Esophagus squamous epithelium (tissue), 4 donors: Measurements from ENCODE around the gene MYO1B.

Experiments
- CTCF ChIP-seq, 6 experiments: fragments of 450-650 bp in 4 of 6; fragments of 200-600 bp in 2 of 6; sonication (generic) in 2 of 6; IDR thresholded peaks; one replicate each; pipeline ENCODE4 v1.5.1; 2016 to 2019; ENCODE audit warnings: antibody characterized with exemption in 6 of 6, mild to moderate bottlenecking in 4 of 6, moderate library complexity in 4 of 6
- POLR2A ChIP-seq, 4 donors: fragments of 450-650 bp; IDR thresholded peaks; one replicate each; pipeline ENCODE4 v1.6.1; 2017; ENCODE audit warnings: antibody characterized with exemption in 4 of 4, mild to moderate bottlenecking in 4 of 4, moderate library complexity in 3 of 4

DNA sequence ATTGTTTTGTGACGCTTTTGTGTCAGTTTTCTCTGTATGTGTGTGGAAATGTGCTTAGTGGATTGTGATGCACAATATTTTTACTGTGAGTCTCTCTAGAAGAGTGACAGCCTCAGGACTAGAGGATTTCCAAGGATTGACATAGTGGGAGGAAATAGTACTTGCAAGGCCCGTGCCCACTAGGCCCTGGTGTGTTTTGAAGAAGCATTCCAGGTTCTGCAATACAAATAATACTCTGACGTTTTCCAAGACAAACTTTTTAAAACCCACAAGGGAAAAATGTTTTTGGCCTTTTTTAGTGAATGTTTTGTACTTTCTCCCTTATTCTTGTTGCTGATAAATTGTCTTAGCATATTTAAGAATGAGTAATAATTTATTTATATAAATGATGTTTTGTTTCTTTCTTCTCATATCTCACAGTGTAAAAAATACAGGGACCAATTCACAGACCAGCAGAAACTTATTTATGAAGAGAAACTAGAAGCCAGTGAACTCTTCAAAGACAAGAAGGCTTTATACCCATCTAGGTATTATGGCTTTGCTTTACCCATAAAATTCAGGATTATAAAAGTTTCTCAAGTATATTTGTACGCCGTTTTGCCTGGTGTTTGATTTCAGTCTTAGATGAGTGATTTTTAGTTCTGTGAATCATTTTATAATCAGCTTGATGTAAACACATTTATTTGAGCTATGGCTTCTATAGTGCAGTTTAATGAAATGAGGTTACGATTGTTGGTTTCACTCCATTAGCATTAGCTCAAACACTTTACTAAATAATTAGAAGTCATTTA is 165.6 kb downstream of the MYO1B start:
- no peak for TF ChIP-seq CTCF (IDR thresholded peaks at IDR 0.05)
- TF ChIP-seq POLR2A (IDR thresholded peaks at IDR 0.05): no peak
